ENCODE data around the gene SERPINE3.
A peak's percentile ranks its signal among the peaks of the same experiment; 100 is the strongest.

Gene SERPINE3

GRCh38 chr13:51311231-51311630 is 28.3 kb upstream of the SERPINE3 start:
- no peak for TF ChIP-seq TAF1 (IDR thresholded peaks at IDR 0.05; ENCODE audit: low read depth, low read length)
- TF ChIP-seq POLR2AphosphoS5 (IDR thresholded peaks at IDR 0.05; ENCODE audit: low read depth, low read length): no peak
- TF ChIP-seq PAX5 (IDR thresholded peaks at IDR 0.05; ENCODE audit: insufficient read depth, low read length, severe bottlenecking): no peak
- no peak for TF ChIP-seq POLR2A (IDR thresholded peaks at IDR 0.05; ENCODE audit: low read depth, low read length)
- no peak for TF ChIP-seq POU2F2 (IDR thresholded peaks at IDR 0.05; ENCODE audit: low read depth, low read length)
- no peak for TF ChIP-seq SPI1 (IDR thresholded peaks at IDR 0.05; ENCODE audit: low read depth, low read length)
- FAIRE-seq (no peak), DNase-seq (ENCODE audit: insufficient read length, low spot score) (no peak)

GRCh38 chr13:51311957-51312520 is 27.5 kb upstream of the SERPINE3 start:
- DNase-seq (ENCODE audit: insufficient read length, low spot score): no peak
- TF ChIP-seq POU2F2 (IDR thresholded peaks at IDR 0.05; ENCODE audit: low read depth, low read length): no peak
- no peak for TF ChIP-seq PAX5 (IDR thresholded peaks at IDR 0.05; ENCODE audit: insufficient read depth, low read length, severe bottlenecking)
- no peak for TF ChIP-seq SPI1 (IDR thresholded peaks at IDR 0.05; ENCODE audit: low read depth, low read length)
- no peak for TF ChIP-seq POLR2A (IDR thresholded peaks at IDR 0.05; ENCODE audit: low read depth, low read length)
- no peak for TF ChIP-seq POLR2AphosphoS5 (IDR thresholded peaks at IDR 0.05; ENCODE audit: low read depth, low read length)
- no peak for TF ChIP-seq TAF1 (IDR thresholded peaks at IDR 0.05; ENCODE audit: low read depth, low read length)
- no peak for FAIRE-seq

- FAIRE-seq (no peak), DNase-seq (ENCODE audit: insufficient read length, low spot score) (no peak)
- TF ChIP-seq POU2F2 (IDR thresholded peaks at IDR 0.05; ENCODE audit: low read depth, low read length): no peak
- TF ChIP-seq PAX5 (IDR thresholded peaks at IDR 0.05; ENCODE audit: insufficient read depth, low read length, severe bottlenecking): no peak
- no peak for TF ChIP-seq TAF1 (IDR thresholded peaks at IDR 0.05; ENCODE audit: low read depth, low read length)
- no peak for TF ChIP-seq POLR2A (IDR thresholded peaks at IDR 0.05; ENCODE audit: low read depth, low read length)
- no peak for TF ChIP-seq SPI1 (IDR thresholded peaks at IDR 0.05; ENCODE audit: low read depth, low read length)
- no peak for TF ChIP-seq POLR2AphosphoS5 (IDR thresholded peaks at IDR 0.05; ENCODE audit: low read depth, low read length)
Observed at GRCh38 chr13:51313619-51314018, 25.9 kb upstream of the SERPINE3 start.

- no peak for TF ChIP-seq PAX5 (IDR thresholded peaks at IDR 0.05; ENCODE audit: insufficient read depth, low read length, severe bottlenecking)
- 0 out of 2 replicates have a peak, but pooled peaks have one; percentile 1 for TF ChIP-seq SPI1 (IDR thresholded peaks at IDR 0.05; ENCODE audit: low read depth, low read length)
- FAIRE-seq: no peak
- no peak for DNase-seq (ENCODE audit: insufficient read length, low spot score)
Observed at GRCh38 chr13:51317262-51317661, 22.2 kb upstream of the SERPINE3 start.

GRCh38 chr13:51318015-51318414 is 21.5 kb upstream of the SERPINE3 start:
- DNase-seq (ENCODE audit: insufficient read length, low spot score) (no peak), FAIRE-seq (no peak)
- no peak for TF ChIP-seq PAX5 (IDR thresholded peaks at IDR 0.05; ENCODE audit: insufficient read depth, low read length, severe bottlenecking)

GRCh38 chr13:51318876-51319275 is 20.6 kb upstream of the SERPINE3 start:
- TF ChIP-seq POLR2AphosphoS5 (IDR thresholded peaks at IDR 0.05; ENCODE audit: low read depth, low read length) (no peak), TAF1 (IDR thresholded peaks at IDR 0.05; ENCODE audit: low read depth, low read length) (no peak), POU2F2 (IDR thresholded peaks at IDR 0.05; ENCODE audit: low read depth, low read length) (no peak), POLR2A (IDR thresholded peaks at IDR 0.05; ENCODE audit: low read depth, low read length) (no peak), PAX5 (IDR thresholded peaks at IDR 0.05; ENCODE audit: insufficient read depth, low read length, severe bottlenecking) (no peak), SPI1 (IDR thresholded peaks at IDR 0.05; ENCODE audit: low read depth, low read length) (no peak)
- FAIRE-seq: no peak
- DNase-seq (ENCODE audit: insufficient read length, low spot score): no peak

- DNase-seq (ENCODE audit: insufficient read length, low spot score) (no peak), FAIRE-seq (no peak)
- TF ChIP-seq PAX5 (IDR thresholded peaks at IDR 0.05; ENCODE audit: insufficient read depth, low read length, severe bottlenecking) (no peak), POLR2AphosphoS5 (IDR thresholded peaks at IDR 0.05; ENCODE audit: low read depth, low read length) (no peak), SPI1 (IDR thresholded peaks at IDR 0.05; ENCODE audit: low read depth, low read length) (no peak), POU2F2 (IDR thresholded peaks at IDR 0.05; ENCODE audit: low read depth, low read length) (no peak), POLR2A (IDR thresholded peaks at IDR 0.05; ENCODE audit: low read depth, low read length) (no peak), TAF1 (IDR thresholded peaks at IDR 0.05; ENCODE audit: low read depth, low read length) (no peak)
Observed at GRCh38 chr13:51321836-51322235, 17.7 kb upstream of the SERPINE3 start.

- no peak for TF ChIP-seq TAF1 (IDR thresholded peaks at IDR 0.05; ENCODE audit: low read depth, low read length)
- TF ChIP-seq SPI1 (IDR thresholded peaks at IDR 0.05; ENCODE audit: low read depth, low read length): no peak
- no peak for TF ChIP-seq POLR2A (IDR thresholded peaks at IDR 0.05; ENCODE audit: low read depth, low read length)
- no peak for TF ChIP-seq PAX5 (IDR thresholded peaks at IDR 0.05; ENCODE audit: insufficient read depth, low read length, severe bottlenecking)
- TF ChIP-seq POLR2AphosphoS5 (IDR thresholded peaks at IDR 0.05; ENCODE audit: low read depth, low read length): no peak
- TF ChIP-seq POU2F2 (IDR thresholded peaks at IDR 0.05; ENCODE audit: low read depth, low read length): no peak
- DNase-seq (ENCODE audit: insufficient read length, low spot score) (no peak), FAIRE-seq (no peak)
Observed at GRCh38 chr13:51322826-51323225, 16.7 kb upstream of the SERPINE3 start.

GRCh38 chr13:51323824-51324511 is 15.5 kb upstream of the SERPINE3 start:
- DNase-seq (ENCODE audit: insufficient read length, low spot score) (no peak), FAIRE-seq (peak; percentile 82)
- TF ChIP-seq PAX5 (IDR thresholded peaks at IDR 0.05; ENCODE audit: insufficient read depth, low read length, severe bottlenecking): no peak
- no peak for TF ChIP-seq POU2F2 (IDR thresholded peaks at IDR 0.05; ENCODE audit: low read depth, low read length)
- no peak for TF ChIP-seq POLR2AphosphoS5 (IDR thresholded peaks at IDR 0.05; ENCODE audit: low read depth, low read length)
- TF ChIP-seq SPI1 (IDR thresholded peaks at IDR 0.05; ENCODE audit: low read depth, low read length): no peak
- TF ChIP-seq POLR2A (IDR thresholded peaks at IDR 0.05; ENCODE audit: low read depth, low read length): no peak
- no peak for TF ChIP-seq TAF1 (IDR thresholded peaks at IDR 0.05; ENCODE audit: low read depth, low read length)

All from GM12891 (cell line).